HUES6 (cell line): ENCODE results near the gene PTPRD.

Experiments used
- H3K27ac ChIP-seq: 2 replicates; pipeline ENCODE4 v1.7.0; 2013; ENCODE audit warnings: low read depth, mild to moderate bottlenecking, low read length, inconsistent platforms
- H3K27me3 ChIP-seq: 2 replicates; pipeline ENCODE4 v1.6.1; 2013; ENCODE audit warnings: low read length; ENCODE audit not compliant: control insufficient read depth, insufficient read depth
- H3K36me3 ChIP-seq: 2 replicates; pipeline ENCODE4 v1.6.1; 2013; ENCODE audit warnings: low read length; ENCODE audit not compliant: control insufficient read depth, insufficient read depth
- H3K4me1 ChIP-seq: 2 replicates; pipeline ENCODE4 v1.6.1; 2013; ENCODE audit warnings: low read length; ENCODE audit not compliant: control insufficient read depth, insufficient read depth
- H3K4me3 ChIP-seq: 2 replicates; pipeline ENCODE4 v1.5.1; 2013; ENCODE audit warnings: low read depth, low read length
- H3K9ac ChIP-seq: one replicate; pipeline ENCODE4 v1.6.1; 2013; ENCODE audit warnings: mild to moderate bottlenecking, low read length
- H3K9me3 ChIP-seq: 2 replicates; pipeline ENCODE4 v1.6.1; 2013; ENCODE audit warnings: low read depth, low read length; ENCODE audit not compliant: control insufficient read depth, insufficient read depth

PTPRD gene

GRCh38 chr9:8860925-8861324, 1751.9 kb downstream of the PTPRD start:
- Histone ChIP-seq H3K9me3 (no peaks in the 10 kb centered on the region), H3K9ac (no peak overlapping the region), H3K4me1 (peaks cover 26% of the 10 kb centered on the region), H3K27ac (no peak overlapping the region), H3K27me3 (peaks cover 24% of the 10 kb centered on the region), H3K4me3 (no peak overlapping the region), H3K36me3 (no peaks in the 10 kb centered on the region)

- no peak overlapping the region for H3K9ac ChIP-seq
- H3K36me3 ChIP-seq: no peaks in the 10 kb centered on the region
- H3K4me1 ChIP-seq: peaks cover 29% of the 10 kb centered on the region
- H3K27ac ChIP-seq: no peak overlapping the region
- H3K4me3 ChIP-seq: no peak overlapping the region
- peaks cover 29% of the 10 kb centered on the region for H3K27me3 ChIP-seq
- no peaks in the 10 kb centered on the region for H3K9me3 ChIP-seq
These were observed 1752.7 kb downstream of the PTPRD start for GRCh38 chr9:8860086-8860485.

GRCh38 chr9:8859416-8859815, 1753.4 kb downstream of the PTPRD start:
- Histone ChIP-seq H3K9me3 (no peaks in the 10 kb centered on the region), H3K4me1 (peaks cover 26% of the 10 kb centered on the region), H3K27ac (no peak overlapping the region), H3K27me3 (peaks cover 29% of the 10 kb centered on the region), H3K9ac (no peak overlapping the region), H3K36me3 (no peaks in the 10 kb centered on the region), H3K4me3 (no peak overlapping the region)

GRCh38 chr9:8858596-8859161, 1754.1 kb downstream of the PTPRD start:
- peak overlapping the region; percentile 99 for H3K4me3 ChIP-seq
- peak overlapping the region; percentile 89 for H3K9ac ChIP-seq

GRCh38 chr9:8857926-8858595, 1754.7 kb downstream of the PTPRD start:
- Histone ChIP-seq H3K27ac (peak overlapping the region; percentile 54; the same call in 1 of the 2 replicates), H3K9ac (peak overlapping the region; percentile 89), H3K27me3 (peaks cover 29% of the 10 kb centered on the region)

More at GRCh38 chr9:8858596-8859161, 1754.1 kb downstream of the PTPRD start:
- Histone ChIP-seq H3K27me3 (peaks cover 29% of the 10 kb centered on the region), H3K9me3 (no peaks in the 10 kb centered on the region), H3K27ac (no peak overlapping the region), H3K36me3 (no peaks in the 10 kb centered on the region), H3K4me1 (peaks cover 18% of the 10 kb centered on the region)

GRCh38 chr9:8857068-8857925, 1755.5 kb downstream of the PTPRD start:
- H3K4me3 ChIP-seq: peak overlapping the region; percentile 99
- no peaks in the 10 kb centered on the region for H3K36me3 ChIP-seq
- peak overlapping the region; percentile 89 for H3K9ac ChIP-seq
- H3K27me3 ChIP-seq: peaks cover 29% of the 10 kb centered on the region
- H3K4me1 ChIP-seq: peaks cover 23% of the 10 kb centered on the region
- no peaks in the 10 kb centered on the region for H3K9me3 ChIP-seq
- no peak overlapping the region for H3K27ac ChIP-seq

More at GRCh38 chr9:8857926-8858595, 1754.7 kb downstream of the PTPRD start:
- Histone ChIP-seq H3K4me1 (peaks cover 16% of the 10 kb centered on the region), H3K9me3 (no peaks in the 10 kb centered on the region), H3K4me3 (peak overlapping the region; percentile 99), H3K36me3 (no peaks in the 10 kb centered on the region)

GRCh38 chr9:8856396-8857067, 1756.3 kb downstream of the PTPRD start:
- Histone ChIP-seq H3K4me1 (peaks cover 26% of the 10 kb centered on the region), H3K9me3 (no peaks in the 10 kb centered on the region), H3K27me3 (peaks cover 29% of the 10 kb centered on the region), H3K9ac (peak overlapping the region; percentile 89), H3K27ac (no peak overlapping the region), H3K36me3 (no peaks in the 10 kb centered on the region), H3K4me3 (peak overlapping the region; percentile 99)

- Histone ChIP-seq H3K4me3 (peak overlapping the region; percentile 99; the same call in 1 of the 2 replicates), H3K9ac (no peak overlapping the region), H3K9me3 (no peaks in the 10 kb centered on the region), H3K36me3 (no peaks in the 10 kb centered on the region), H3K27me3 (peaks cover 29% of the 10 kb centered on the region), H3K4me1 (peaks cover 28% of the 10 kb centered on the region), H3K27ac (no peak overlapping the region)
These were observed 1757.8 kb downstream of the PTPRD start for GRCh38 chr9:8855046-8855445.

- Histone ChIP-seq H3K9ac (no peak overlapping the region), H3K4me1 (peaks cover 23% of the 10 kb centered on the region; the same call in 1 of the 2 replicates), H3K27ac (no peak overlapping the region), H3K36me3 (no peaks in the 10 kb centered on the region), H3K27me3 (peaks cover 19% of the 10 kb centered on the region), H3K4me3 (no peak overlapping the region), H3K9me3 (no peaks in the 10 kb centered on the region)
These were observed 1760.4 kb downstream of the PTPRD start for GRCh38 chr9:8852301-8852864.

GRCh38 chr9:8850914-8851313, 1761.9 kb downstream of the PTPRD start:
- Histone ChIP-seq H3K9me3 (no peaks in the 10 kb centered on the region), H3K27me3 (peaks cover 5% of the 10 kb centered on the region), H3K27ac (no peak overlapping the region), H3K9ac (no peak overlapping the region), H3K36me3 (no peaks in the 10 kb centered on the region), H3K4me1 (peaks cover 15% of the 10 kb centered on the region; the same call in 1 of the 2 replicates), H3K4me3 (no peak overlapping the region)
